Ovary (tissue), 9 donors: Measurements from ENCODE around the gene ITIH1. TPM values are rescaled to one million over a fixed set of nuclear protein-coding genes. Genes with fewer than 3 reads are reported as not detected.

ENCODE experiments used
- DNase-seq, 5 donors: peaks; one replicate each; pipeline ENCODE4 v3.0.0-alpha.2; 2019 to 2020
- H3K27ac ChIP-seq, 2 donors: fragments of 200-600 bp; one replicate each; pipeline versions ENCODE4 v1.5.1 to v1.8.0; 2019 to 2022
- H3K27me3 ChIP-seq: fragments of 200-600 bp; one replicate; pipeline ENCODE4 v1.8.0; 2022
- H3K36me3 ChIP-seq: fragments of 200-600 bp; sonication (generic); one replicate; pipeline ENCODE4 v1.5.1; 2019
- H3K4me1 ChIP-seq: one replicate; pipeline ENCODE4 v1.8.1; 2013; ENCODE audit warnings: mild to moderate bottlenecking, moderate library complexity; ENCODE audit not compliant: insufficient read depth
- H3K4me3 ChIP-seq: fragments of 200-600 bp; sonication (generic); one replicate; pipeline ENCODE4 v1.5.1; 2017
- H3K9me3 ChIP-seq, 2 donors: fragments of 200-600 bp in 1 of 2; sonication (generic) in 1 of 2; one replicate each; pipeline versions ENCODE4 v1.5.1 to v1.8.1; 2013 to 2019; ENCODE audit warnings: mild to moderate bottlenecking in 1 of 2, moderate library complexity in 1 of 2
- EP300 ChIP-seq: sonication (generic); formaldehyde crosslinking; IDR thresholded peaks from one replicate; pipeline ENCODE4 v1.6.1; 2017; ENCODE audit warnings: antibody characterized with exemption
- POLR2A ChIP-seq: fragments of 450-650 bp; IDR thresholded peaks from one replicate; pipeline ENCODE4 v1.6.1; 2017; ENCODE audit warnings: antibody characterized with exemption, mild to moderate bottlenecking, moderate library complexity
- WGBS, 3 donors: extraction: QIAGEN DNeasy Blood & Tissue Kit in 1 of 3; methylation state at CpG; one replicate each; pipeline versions ENCODE4 v1.1.5 to v1.1.7; 2013 to 2017; 5-methylcytosine and 5-hydroxymethylcytosine counted together
- intact Hi-C, 4 donors: fragments of 100-400 bp; cut with DNase I; formaldehyde crosslinking; loops; one replicate each; pipeline versions ENCODE4 v1.11.0 to v1.15.1; 2022 to 2023
- polyA plus RNA-seq, 2 donors: library from polyadenylated mRNA; stranded (reverse); fragments of 200-250 nt in 1 of 2; fragments of 350-450 nt in 1 of 2; fragmentation: Illumina TruSeq in 1 of 2; extraction: RNeasy Lipid Tissue Mini Kit (QIAGEN cat#74804) in 1 of 2; gene quantifications; one replicate each; pipeline ENCODE4 v1.2.3, GENCODE V29; 2013 to 2014
- total RNA-seq, 7 donors: library from RNA; depleted of rRNA in 2 of 7; stranded (reverse); fragments of >200 nt in 2 of 7; fragmentation: NEBNext Ultra II Directional in 3 of 7; extraction: Animal tissue kit (Norgen Biotek cat#: 25700) in 3 of 7; gene quantifications; one replicate each; pipeline versions ENCODE4 v1.1.0 to v1.2.4, GENCODE V29; 2016 to 2023
- TF ChIP-seq, protein P1 (sequence below), 3 donors: fragments of 450-650 bp in 2 of 3; fragments of 200-600 bp in 1 of 3; IDR thresholded peaks; one replicate each; pipeline versions ENCODE4 v1.5.1 to v1.8.0; 2016 to 2022; ENCODE audit warnings: antibody characterized with exemption in 3 of 3, mild to moderate bottlenecking in 1 of 3
- donor health status: DM: no; HTN: no; CAD: no; lungs with moderate emphysema.
- donor health status: DM: no; HTN: no; CAD: no.
- donor health status: Bipolar disorder and iron deficiency.
- donor health status: DM: yes; HTN: yes; CAD: no.
- donor health status: DM: no; HTN: no; CAD: no.
- donor health status: DM: yes; HTN: yes; CAD: no.

ITIH1 gene
- total and polyA plus RNA-seq, 9 donors, result 0.42 to 0.79 (median 0.49) TPM; not detected in 5

- intact Hi-C loops, result loop anchor here in 1 of 4 donors (5.0 kb wide), 1 partner anchor 329 kb away; no protein-coding TSS in a partner anchor
These were observed 33.7 kb upstream of the ITIH1 start for GRCh38 chr3:52743721-52744120.

DNA sequence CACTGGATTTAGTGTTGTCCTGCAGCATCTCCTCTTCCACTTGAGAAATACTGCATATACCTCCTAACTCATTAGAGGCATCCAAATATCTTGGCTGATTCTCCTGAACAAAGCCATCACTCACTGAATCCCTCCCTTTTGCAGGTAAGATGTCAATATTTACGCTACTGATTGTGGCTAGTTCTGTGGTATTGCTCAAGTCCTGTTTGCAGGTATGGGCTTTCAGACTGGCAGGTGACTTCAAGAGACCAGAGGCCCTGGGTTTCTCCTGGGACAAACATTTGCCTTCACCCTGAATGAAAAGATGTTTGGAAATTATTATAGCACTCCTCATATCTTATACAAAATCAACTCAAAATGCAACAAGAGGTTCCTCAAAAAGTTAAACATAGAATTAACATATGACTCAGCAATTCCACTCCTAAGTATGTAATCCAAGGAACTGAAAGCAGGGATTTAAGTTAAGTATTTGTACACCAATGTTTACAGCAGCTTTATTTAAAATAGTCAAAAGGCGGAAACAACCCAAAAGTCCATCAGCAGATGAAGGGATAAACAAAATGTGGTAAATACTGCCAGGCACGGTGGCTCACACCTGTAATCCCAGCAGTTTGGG lies 25.2 kb upstream of the ITIH1 start:
- no peak for DNase-seq
- Histone ChIP-seq H3K4me3 (no peak overlapping the region), H3K4me1 (no peaks in the 10 kb centered on the region), H3K27ac (no peak overlapping the region), H3K9me3 (no peaks in the 10 kb centered on the region), H3K27me3 (no peaks in the 10 kb centered on the region), H3K36me3 (no peaks in the 10 kb centered on the region)
- WGBS, 3 donors, result 93 to 97% (median 97%) methylated on average over 3 of the region's 3 CpGs
- TF ChIP-seq POLR2A (no peak), EP300 (no peak)
- TF ChIP-seq, protein P1, sequence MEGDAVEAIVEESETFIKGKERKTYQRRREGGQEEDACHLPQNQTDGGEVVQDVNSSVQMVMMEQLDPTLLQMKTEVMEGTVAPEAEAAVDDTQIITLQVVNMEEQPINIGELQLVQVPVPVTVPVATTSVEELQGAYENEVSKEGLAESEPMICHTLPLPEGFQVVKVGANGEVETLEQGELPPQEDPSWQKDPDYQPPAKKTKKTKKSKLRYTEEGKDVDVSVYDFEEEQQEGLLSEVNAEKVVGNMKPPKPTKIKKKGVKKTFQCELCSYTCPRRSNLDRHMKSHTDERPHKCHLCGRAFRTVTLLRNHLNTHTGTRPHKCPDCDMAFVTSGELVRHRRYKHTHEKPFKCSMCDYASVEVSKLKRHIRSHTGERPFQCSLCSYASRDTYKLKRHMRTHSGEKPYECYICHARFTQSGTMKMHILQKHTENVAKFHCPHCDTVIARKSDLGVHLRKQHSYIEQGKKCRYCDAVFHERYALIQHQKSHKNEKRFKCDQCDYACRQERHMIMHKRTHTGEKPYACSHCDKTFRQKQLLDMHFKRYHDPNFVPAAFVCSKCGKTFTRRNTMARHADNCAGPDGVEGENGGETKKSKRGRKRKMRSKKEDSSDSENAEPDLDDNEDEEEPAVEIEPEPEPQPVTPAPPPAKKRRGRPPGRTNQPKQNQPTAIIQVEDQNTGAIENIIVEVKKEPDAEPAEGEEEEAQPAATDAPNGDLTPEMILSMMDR (IDR thresholded peaks at IDR 0.05), result no peak
- intact Hi-C loops, result no loop called here

More at GRCh38 chr3:52743721-52744120, 33.7 kb upstream of the ITIH1 start:
- WGBS, 3 donors, result 85 to 88% (median 86%) methylated on average over 2 of the region's 2 CpGs
- Histone ChIP-seq H3K27ac (no peak overlapping the region), H3K27me3 (no peaks in the 10 kb centered on the region), H3K9me3 (no peaks in the 10 kb centered on the region), H3K4me3 (no peak overlapping the region), H3K4me1 (no peaks in the 10 kb centered on the region), H3K36me3 (no peaks in the 10 kb centered on the region)
- no peak for DNase-seq
- TF ChIP-seq EP300, result no peak
- TF ChIP-seq, protein P1 (IDR thresholded peaks at IDR 0.05), result no peak
- TF ChIP-seq POLR2A, result no peak

DNA sequence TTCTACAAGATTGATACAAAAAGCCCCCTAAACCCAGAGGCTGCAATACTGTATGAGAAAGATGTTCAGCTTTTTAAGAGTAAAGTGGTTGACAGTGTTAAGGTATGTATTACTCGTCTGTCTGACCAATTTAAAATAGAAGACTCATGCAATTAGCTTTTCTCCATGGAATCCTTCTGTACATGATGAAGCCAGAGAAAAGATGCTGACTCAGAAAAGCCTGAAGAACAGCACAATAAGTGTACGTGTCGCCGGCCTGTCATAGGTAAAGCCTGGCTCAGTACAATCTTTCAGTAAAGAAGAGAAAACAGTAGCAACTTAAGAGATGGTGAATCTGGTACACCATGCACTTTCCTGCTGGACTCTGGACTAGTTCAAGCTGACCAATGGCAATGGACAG lies 23.0 kb upstream of the ITIH1 start:
- intact Hi-C loops, result no loop called here
- DNase-seq, result no peak
- H3K4me3 ChIP-seq, result no peak overlapping the region
- no peaks in the 10 kb centered on the region for H3K36me3 ChIP-seq
- H3K27ac ChIP-seq, result no peak overlapping the region
- 92 to 96% (median 96%) methylated on average over 4 of the region's 4 CpGs for WGBS, 3 donors
- TF ChIP-seq, protein P1 (IDR thresholded peaks at IDR 0.05), result no peak
- TF ChIP-seq EP300 (no peak), POLR2A (no peak)
- H3K4me1 ChIP-seq, result no peaks in the 10 kb centered on the region
- H3K9me3 ChIP-seq, result no peaks in the 10 kb centered on the region
- no peaks in the 10 kb centered on the region for H3K27me3 ChIP-seq

- Histone ChIP-seq H3K4me3 (no peak overlapping the region), H3K27ac (no peak overlapping the region), H3K9me3 (no peaks in the 10 kb centered on the region), H3K36me3 (no peaks in the 10 kb centered on the region), H3K27me3 (no peaks in the 10 kb centered on the region), H3K4me1 (no peaks in the 10 kb centered on the region)
- TF ChIP-seq, protein P1 (IDR thresholded peaks at IDR 0.05), result no peak
- TF ChIP-seq POLR2A (no peak), EP300 (no peak)
- intact Hi-C loops, result no loop called here
- no peak for DNase-seq
- 96 to 98% (median 98%) methylated on average over 1 of the region's 1 CpG for WGBS, 3 donors
These were observed 21.3 kb upstream of the ITIH1 start for GRCh38 chr3:52756141-52756540.
